HG02970 (cell line): Measurements from ENCODE around the gene HSP90B1.

Source experiments
- ATAC-seq: cut with Tn5 transposase; IDR thresholded peaks from one replicate; pipeline ENCODE4 v1.9.1; 2021; ENCODE audit warnings: mild to moderate bottlenecking, moderate library complexity, moderate number of reproducible peaks; ENCODE audit not compliant: unreplicated experiment, low FRiP score

HSP90B1 gene

GRCh38 chr12:103966736-103967135 is 36.5 kb downstream of the HSP90B1 start:
- ATAC-seq, result no peak

GRCh38 chr12:103969391-103969790 is 39.2 kb downstream of the HSP90B1 start:
- ATAC-seq, result no peak

GRCh38 chr12:103973909-103974308 is 43.7 kb downstream of the HSP90B1 start:
- no peak for ATAC-seq

- ATAC-seq, result no peak
These were observed 45.2 kb downstream of the HSP90B1 start for GRCh38 chr12:103975368-103975767.

- no peak for ATAC-seq
These were observed 48.3 kb downstream of the HSP90B1 start for GRCh38 chr12:103978384-103978982.

GRCh38 chr12:103986829-103987228 is 56.6 kb downstream of the HSP90B1 start:
- no peak for ATAC-seq

GRCh38 chr12:103994235-103994634 is 64.0 kb downstream of the HSP90B1 start:
- no peak for ATAC-seq

GRCh38 chr12:103996595-103996994 is 66.4 kb downstream of the HSP90B1 start:
- ATAC-seq, result no peak

- ATAC-seq, result no peak
These were observed 67.2 kb downstream of the HSP90B1 start for GRCh38 chr12:103997286-103997900.
